WTC11 (cell line): ENCODE results near the gene LCORL.

ENCODE experiments used
- ESRRA ChIP-seq: sonication (generic); formaldehyde crosslinking; IDR thresholded peaks from 2 replicates; pipeline ENCODE4 v1.8.1; 2022; ENCODE audit warnings: mild to moderate bottlenecking, missing genetic modification reagents, borderline replicate concordance
- IRF2 ChIP-seq: sonication (generic); formaldehyde crosslinking; IDR thresholded peaks from 2 replicates; pipeline ENCODE4 v1.8.0; 2022; ENCODE audit warnings: low read depth, missing genetic modification reagents, borderline replicate concordance
- NR2C2 ChIP-seq: sonication (generic); formaldehyde crosslinking; IDR thresholded peaks from 2 replicates; pipeline ENCODE4 v1.8.0; 2022; ENCODE audit warnings: mild to moderate bottlenecking, missing genetic modification reagents
- SMAD3 ChIP-seq: sonication (generic); formaldehyde crosslinking; IDR thresholded peaks from 2 replicates; pipeline ENCODE4 v1.8.0; 2022; ENCODE audit warnings: missing genetic modification reagents, mild to moderate bottlenecking, borderline replicate concordance
- SP1 ChIP-seq: sonication (generic); formaldehyde crosslinking; conservative IDR thresholded peaks from 2 replicates; pipeline ENCODE4 v1.8.1; 2022; ENCODE audit warnings: missing genetic modification reagents
- ZNF121 ChIP-seq: sonication (generic); formaldehyde crosslinking; IDR thresholded peaks from 2 replicates; pipeline ENCODE4 v1.8.0; 2023; ENCODE audit warnings: missing genetic modification reagents
- ZNF232 ChIP-seq: sonication (generic); formaldehyde crosslinking; IDR thresholded peaks from 2 replicates; pipeline ENCODE4 v1.8.0; 2022; ENCODE audit warnings: mild to moderate bottlenecking, missing genetic modification reagents
- ZNF263 ChIP-seq: sonication (generic); formaldehyde crosslinking; IDR thresholded peaks from 2 replicates; pipeline ENCODE4 v1.8.1; 2022; ENCODE audit warnings: low read depth, mild to moderate bottlenecking, moderate library complexity, missing genetic modification reagents
- TF ChIP-seq, protein P1 (sequence below): fragments of 200-600 bp; IDR thresholded peaks from 2 replicates; pipeline ENCODE4 v1.8.0; 2022; ENCODE audit warnings: antibody characterized with exemption
- TF ChIP-seq, protein P2 (sequence below): sonication (generic); formaldehyde crosslinking; IDR thresholded peaks from 2 replicates; pipeline ENCODE4 v1.8.0; 2022; ENCODE audit warnings: missing genetic modification reagents
- TF ChIP-seq, protein P3 (sequence below): sonication (generic); formaldehyde crosslinking; IDR thresholded peaks from 2 replicates; pipeline ENCODE4 v1.8.1; 2022; ENCODE audit warnings: low read depth, missing genetic modification reagents, borderline replicate concordance
- TF ChIP-seq, protein P4 (sequence below): sonication (generic); formaldehyde crosslinking; IDR thresholded peaks from 2 replicates; pipeline ENCODE4 v1.8.0; 2023; ENCODE audit warnings: missing genetic modification reagents, mild to moderate bottlenecking, borderline replicate concordance
- TF ChIP-seq, protein P5 (sequence below): sonication (generic); formaldehyde crosslinking; IDR thresholded peaks from 2 replicates; pipeline ENCODE4 v1.8.1; 2023; ENCODE audit warnings: mild to moderate bottlenecking, missing genetic modification reagents

DNA sequence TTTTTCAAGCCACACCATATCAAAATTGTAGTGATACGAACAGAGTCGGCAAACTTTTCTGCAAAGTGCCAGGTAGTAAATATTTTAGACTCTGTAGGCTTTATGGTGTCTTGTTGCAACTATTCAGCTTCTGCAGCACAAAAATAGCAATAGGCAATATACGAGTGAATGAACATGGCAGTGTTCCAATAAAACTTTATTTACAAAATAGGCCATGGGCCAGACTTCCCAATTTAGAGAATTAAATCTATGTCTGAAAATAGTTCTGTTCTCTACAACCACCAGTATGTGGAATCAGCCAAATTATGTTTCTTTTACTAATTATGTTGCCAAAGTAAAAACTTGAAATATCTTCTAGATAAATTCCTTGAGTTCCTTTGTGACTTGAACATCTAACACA lies 154.3 kb downstream of the LCORL start:
- no peak for TF ChIP-seq SP1 (CRISPR knock-in tag)
- TF ChIP-seq, protein P1, sequence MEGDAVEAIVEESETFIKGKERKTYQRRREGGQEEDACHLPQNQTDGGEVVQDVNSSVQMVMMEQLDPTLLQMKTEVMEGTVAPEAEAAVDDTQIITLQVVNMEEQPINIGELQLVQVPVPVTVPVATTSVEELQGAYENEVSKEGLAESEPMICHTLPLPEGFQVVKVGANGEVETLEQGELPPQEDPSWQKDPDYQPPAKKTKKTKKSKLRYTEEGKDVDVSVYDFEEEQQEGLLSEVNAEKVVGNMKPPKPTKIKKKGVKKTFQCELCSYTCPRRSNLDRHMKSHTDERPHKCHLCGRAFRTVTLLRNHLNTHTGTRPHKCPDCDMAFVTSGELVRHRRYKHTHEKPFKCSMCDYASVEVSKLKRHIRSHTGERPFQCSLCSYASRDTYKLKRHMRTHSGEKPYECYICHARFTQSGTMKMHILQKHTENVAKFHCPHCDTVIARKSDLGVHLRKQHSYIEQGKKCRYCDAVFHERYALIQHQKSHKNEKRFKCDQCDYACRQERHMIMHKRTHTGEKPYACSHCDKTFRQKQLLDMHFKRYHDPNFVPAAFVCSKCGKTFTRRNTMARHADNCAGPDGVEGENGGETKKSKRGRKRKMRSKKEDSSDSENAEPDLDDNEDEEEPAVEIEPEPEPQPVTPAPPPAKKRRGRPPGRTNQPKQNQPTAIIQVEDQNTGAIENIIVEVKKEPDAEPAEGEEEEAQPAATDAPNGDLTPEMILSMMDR: no peak
- TF ChIP-seq, protein P2, sequence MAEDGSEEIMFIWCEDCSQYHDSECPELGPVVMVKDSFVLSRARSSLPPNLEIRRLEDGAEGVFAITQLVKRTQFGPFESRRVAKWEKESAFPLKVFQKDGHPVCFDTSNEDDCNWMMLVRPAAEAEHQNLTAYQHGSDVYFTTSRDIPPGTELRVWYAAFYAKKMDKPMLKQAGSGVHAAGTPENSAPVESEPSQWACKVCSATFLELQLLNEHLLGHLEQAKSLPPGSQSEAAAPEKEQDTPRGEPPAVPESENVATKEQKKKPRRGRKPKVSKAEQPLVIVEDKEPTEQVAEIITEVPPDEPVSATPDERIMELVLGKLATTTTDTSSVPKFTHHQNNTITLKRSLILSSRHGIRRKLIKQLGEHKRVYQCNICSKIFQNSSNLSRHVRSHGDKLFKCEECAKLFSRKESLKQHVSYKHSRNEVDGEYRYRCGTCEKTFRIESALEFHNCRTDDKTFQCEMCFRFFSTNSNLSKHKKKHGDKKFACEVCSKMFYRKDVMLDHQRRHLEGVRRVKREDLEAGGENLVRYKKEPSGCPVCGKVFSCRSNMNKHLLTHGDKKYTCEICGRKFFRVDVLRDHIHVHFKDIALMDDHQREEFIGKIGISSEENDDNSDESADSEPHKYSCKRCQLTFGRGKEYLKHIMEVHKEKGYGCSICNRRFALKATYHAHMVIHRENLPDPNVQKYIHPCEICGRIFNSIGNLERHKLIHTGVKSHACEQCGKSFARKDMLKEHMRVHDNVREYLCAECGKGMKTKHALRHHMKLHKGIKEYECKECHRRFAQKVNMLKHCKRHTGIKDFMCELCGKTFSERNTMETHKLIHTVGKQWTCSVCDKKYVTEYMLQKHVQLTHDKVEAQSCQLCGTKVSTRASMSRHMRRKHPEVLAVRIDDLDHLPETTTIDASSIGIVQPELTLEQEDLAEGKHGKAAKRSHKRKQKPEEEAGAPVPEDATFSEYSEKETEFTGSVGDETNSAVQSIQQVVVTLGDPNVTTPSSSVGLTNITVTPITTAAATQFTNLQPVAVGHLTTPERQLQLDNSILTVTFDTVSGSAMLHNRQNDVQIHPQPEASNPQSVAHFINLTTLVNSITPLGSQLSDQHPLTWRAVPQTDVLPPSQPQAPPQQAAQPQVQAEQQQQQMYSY: no peak
- no peak for TF ChIP-seq IRF2 (CRISPR knock-in tag)
- TF ChIP-seq ZNF232 (CRISPR knock-in tag): no peak
- TF ChIP-seq ZNF263 (CRISPR knock-in tag): no peak
- no peak for TF ChIP-seq ZNF121
- TF ChIP-seq, protein P3, sequence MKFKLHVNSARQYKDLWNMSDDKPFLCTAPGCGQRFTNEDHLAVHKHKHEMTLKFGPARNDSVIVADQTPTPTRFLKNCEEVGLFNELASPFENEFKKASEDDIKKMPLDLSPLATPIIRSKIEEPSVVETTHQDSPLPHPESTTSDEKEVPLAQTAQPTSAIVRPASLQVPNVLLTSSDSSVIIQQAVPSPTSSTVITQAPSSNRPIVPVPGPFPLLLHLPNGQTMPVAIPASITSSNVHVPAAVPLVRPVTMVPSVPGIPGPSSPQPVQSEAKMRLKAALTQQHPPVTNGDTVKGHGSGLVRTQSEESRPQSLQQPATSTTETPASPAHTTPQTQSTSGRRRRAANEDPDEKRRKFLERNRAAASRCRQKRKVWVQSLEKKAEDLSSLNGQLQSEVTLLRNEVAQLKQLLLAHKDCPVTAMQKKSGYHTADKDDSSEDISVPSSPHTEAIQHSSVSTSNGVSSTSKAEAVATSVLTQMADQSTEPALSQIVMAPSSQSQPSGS (CRISPR knock-in tag): no peak
- no peak for TF ChIP-seq NR2C2 (CRISPR knock-in tag)
- TF ChIP-seq ESRRA (CRISPR knock-in tag): no peak
- no peak for TF ChIP-seq SMAD3 (CRISPR knock-in tag)
- TF ChIP-seq, protein P4, sequence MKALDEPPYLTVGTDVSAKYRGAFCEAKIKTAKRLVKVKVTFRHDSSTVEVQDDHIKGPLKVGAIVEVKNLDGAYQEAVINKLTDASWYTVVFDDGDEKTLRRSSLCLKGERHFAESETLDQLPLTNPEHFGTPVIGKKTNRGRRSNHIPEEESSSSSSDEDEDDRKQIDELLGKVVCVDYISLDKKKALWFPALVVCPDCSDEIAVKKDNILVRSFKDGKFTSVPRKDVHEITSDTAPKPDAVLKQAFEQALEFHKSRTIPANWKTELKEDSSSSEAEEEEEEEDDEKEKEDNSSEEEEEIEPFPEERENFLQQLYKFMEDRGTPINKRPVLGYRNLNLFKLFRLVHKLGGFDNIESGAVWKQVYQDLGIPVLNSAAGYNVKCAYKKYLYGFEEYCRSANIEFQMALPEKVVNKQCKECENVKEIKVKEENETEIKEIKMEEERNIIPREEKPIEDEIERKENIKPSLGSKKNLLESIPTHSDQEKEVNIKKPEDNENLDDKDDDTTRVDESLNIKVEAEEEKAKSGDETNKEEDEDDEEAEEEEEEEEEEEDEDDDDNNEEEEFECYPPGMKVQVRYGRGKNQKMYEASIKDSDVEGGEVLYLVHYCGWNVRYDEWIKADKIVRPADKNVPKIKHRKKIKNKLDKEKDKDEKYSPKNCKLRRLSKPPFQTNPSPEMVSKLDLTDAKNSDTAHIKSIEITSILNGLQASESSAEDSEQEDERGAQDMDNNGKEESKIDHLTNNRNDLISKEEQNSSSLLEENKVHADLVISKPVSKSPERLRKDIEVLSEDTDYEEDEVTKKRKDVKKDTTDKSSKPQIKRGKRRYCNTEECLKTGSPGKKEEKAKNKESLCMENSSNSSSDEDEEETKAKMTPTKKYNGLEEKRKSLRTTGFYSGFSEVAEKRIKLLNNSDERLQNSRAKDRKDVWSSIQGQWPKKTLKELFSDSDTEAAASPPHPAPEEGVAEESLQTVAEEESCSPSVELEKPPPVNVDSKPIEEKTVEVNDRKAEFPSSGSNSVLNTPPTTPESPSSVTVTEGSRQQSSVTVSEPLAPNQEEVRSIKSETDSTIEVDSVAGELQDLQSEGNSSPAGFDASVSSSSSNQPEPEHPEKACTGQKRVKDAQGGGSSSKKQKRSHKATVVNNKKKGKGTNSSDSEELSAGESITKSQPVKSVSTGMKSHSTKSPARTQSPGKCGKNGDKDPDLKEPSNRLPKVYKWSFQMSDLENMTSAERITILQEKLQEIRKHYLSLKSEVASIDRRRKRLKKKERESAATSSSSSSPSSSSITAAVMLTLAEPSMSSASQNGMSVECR (CRISPR knock-in tag): no peak
- TF ChIP-seq, protein P5, sequence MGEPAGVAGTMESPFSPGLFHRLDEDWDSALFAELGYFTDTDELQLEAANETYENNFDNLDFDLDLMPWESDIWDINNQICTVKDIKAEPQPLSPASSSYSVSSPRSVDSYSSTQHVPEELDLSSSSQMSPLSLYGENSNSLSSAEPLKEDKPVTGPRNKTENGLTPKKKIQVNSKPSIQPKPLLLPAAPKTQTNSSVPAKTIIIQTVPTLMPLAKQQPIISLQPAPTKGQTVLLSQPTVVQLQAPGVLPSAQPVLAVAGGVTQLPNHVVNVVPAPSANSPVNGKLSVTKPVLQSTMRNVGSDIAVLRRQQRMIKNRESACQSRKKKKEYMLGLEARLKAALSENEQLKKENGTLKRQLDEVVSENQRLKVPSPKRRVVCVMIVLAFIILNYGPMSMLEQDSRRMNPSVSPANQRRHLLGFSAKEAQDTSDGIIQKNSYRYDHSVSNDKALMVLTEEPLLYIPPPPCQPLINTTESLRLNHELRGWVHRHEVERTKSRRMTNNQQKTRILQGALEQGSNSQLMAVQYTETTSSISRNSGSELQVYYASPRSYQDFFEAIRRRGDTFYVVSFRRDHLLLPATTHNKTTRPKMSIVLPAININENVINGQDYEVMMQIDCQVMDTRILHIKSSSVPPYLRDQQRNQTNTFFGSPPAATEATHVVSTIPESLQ (CRISPR knock-in tag): no peak
